CD14-positive monocyte (primary cell): ENCODE data around the gene HDHD5. TPM values are rescaled to one million over a fixed set of nuclear protein-coding genes. Genes with fewer than 3 reads are reported as not detected.

Source experiments
- DNase-seq, 3 donors: peaks; one replicate each; pipeline ENCODE4 v3.0.0-alpha.2; 2011 to 2022
- H2AFZ ChIP-seq: 2 replicates; pipeline ENCODE4 v1.6.0; 2012; ENCODE audit warnings: mild to moderate bottlenecking, low read depth, low read length, inconsistent platforms; ENCODE audit not compliant: insufficient read depth, poor library complexity, severe bottlenecking
- H3K27ac ChIP-seq, 2 donors: 1 replicate in 1 of 2; 2 replicates in 1 of 2; pipeline ENCODE4 v1.5.1; 2012 to 2013; ENCODE audit warnings: low read length in 2 of 2, control low read depth in 1 of 2, inconsistent platforms in 1 of 2, low read depth in 1 of 2, mild to moderate bottlenecking in 1 of 2
- H3K27me3 ChIP-seq, 2 donors: one replicate each; pipeline versions ENCODE4 v1.6.0 to v1.6.1; 2011 to 2013; ENCODE audit warnings: low read length in 2 of 2; ENCODE audit not compliant: control insufficient read depth in 2 of 2, insufficient read depth in 2 of 2
- H3K36me3 ChIP-seq, 2 donors: replicated peaks in 1 of 2; 1 replicate in 1 of 2; 2 replicates in 1 of 2; pipeline versions ENCODE4 v1.5.1 to v1.6.1; 2012 to 2013; ENCODE audit warnings: low read length in 2 of 2, control low read depth in 1 of 2, inconsistent platforms in 1 of 2, mild to moderate bottlenecking in 1 of 2; ENCODE audit not compliant: insufficient read depth in 2 of 2, control insufficient read depth in 1 of 2
- H3K4me1 ChIP-seq, 2 donors: 1 replicate in 1 of 2; 2 replicates in 1 of 2; pipeline versions ENCODE4 v1.5.1 to v1.6.1; 2012 to 2013; ENCODE audit warnings: low read length in 2 of 2, control low read depth in 1 of 2, inconsistent platforms in 1 of 2, mild to moderate bottlenecking in 1 of 2, moderate library complexity in 1 of 2; ENCODE audit not compliant: insufficient read depth in 2 of 2, control insufficient read depth in 1 of 2
- H3K4me2 ChIP-seq: replicated peaks from 2 replicates; pipeline ENCODE3; 2012; ENCODE audit warnings: low read length, moderate library complexity, mild to moderate bottlenecking; ENCODE audit not compliant: poor library complexity, severe bottlenecking; ENCODE audit errors: extremely low read depth
- H3K4me3 ChIP-seq, 3 experiments: fragments of 200-600 bp in 1 of 3; sonication (generic) in 1 of 3; replicated peaks in 1 of 3; 1 replicate in 2 of 3; 2 replicates in 1 of 3; pipeline ENCODE4 v1.5.1; 2011 to 2013; ENCODE audit warnings: low read length in 3 of 3, mild to moderate bottlenecking in 3 of 3, control low read depth in 2 of 3, low read depth in 2 of 3, inconsistent platforms in 1 of 3, moderate library complexity in 1 of 3
- H3K79me2 ChIP-seq: 2 replicates; pipeline ENCODE4 v1.6.0; 2012; ENCODE audit warnings: mild to moderate bottlenecking, control low read depth, inconsistent platforms, low read length, moderate library complexity; ENCODE audit not compliant: insufficient read depth
- H3K9ac ChIP-seq: 2 replicates; pipeline ENCODE4 v1.6.0; 2017; ENCODE audit warnings: low read length, mild to moderate bottlenecking; ENCODE audit not compliant: insufficient read depth, poor library complexity, severe bottlenecking
- H3K9me3 ChIP-seq, 2 donors: replicated peaks in 1 of 2; 1 replicate in 1 of 2; 2 replicates in 1 of 2; pipeline versions ENCODE4 v1.5.1 to v1.6.1; 2012 to 2013; ENCODE audit warnings: low read length in 2 of 2, control low read depth in 1 of 2; ENCODE audit not compliant: control insufficient read depth in 1 of 2, insufficient read depth in 1 of 2
- H4K20me1 ChIP-seq: 2 replicates; pipeline ENCODE4 v1.6.0; 2012; ENCODE audit warnings: mild to moderate bottlenecking, low read length, control low read depth, moderate library complexity; ENCODE audit not compliant: insufficient read depth
- H3K27ac Mint-ChIP-seq, 7 donors: one replicate each; pipeline ENCODE4 v1.8.0; 2020; ENCODE audit warnings: mild to moderate bottlenecking in 7 of 7, mixed read lengths in 7 of 7, moderate library complexity in 6 of 7, inconsistent platforms in 2 of 7
- H3K27me3 Mint-ChIP-seq, 3 donors: one replicate each; pipeline ENCODE4 v1.8.0; 2021 to 2022; ENCODE audit warnings: low read depth in 3 of 3, mild to moderate bottlenecking in 3 of 3, mixed read lengths in 3 of 3, moderate library complexity in 3 of 3, inconsistent platforms in 1 of 3
- H3K36me3 Mint-ChIP-seq, 2 donors: one replicate each; pipeline ENCODE4 v1.8.0; 2020; ENCODE audit warnings: mixed read lengths in 2 of 2, inconsistent platforms in 1 of 2, mild to moderate bottlenecking in 1 of 2
- H3K4me1 Mint-ChIP-seq: one replicate; pipeline ENCODE4 v1.8.0; 2020; ENCODE audit warnings: mild to moderate bottlenecking, mixed read lengths
- H3K4me3 Mint-ChIP-seq, 2 donors: one replicate each; pipeline ENCODE4 v1.8.0; 2020; ENCODE audit warnings: mild to moderate bottlenecking in 2 of 2, mixed read lengths in 2 of 2, moderate library complexity in 1 of 2
- H3K9me3 Mint-ChIP-seq, 7 donors: one replicate each; pipeline ENCODE4 v1.8.0; 2020 to 2022; ENCODE audit warnings: mixed read lengths in 7 of 7, mild to moderate bottlenecking in 6 of 7, moderate library complexity in 6 of 7, inconsistent platforms in 2 of 7
- CTCF ChIP-seq: fragments of 200-600 bp; IDR thresholded peaks from one replicate; pipeline ENCODE4 v1.8.0; 2022; ENCODE audit warnings: antibody characterized with exemption, mild to moderate bottlenecking
- WGBS: methylation state at CpG from one replicate; pipeline ENCODE4 v1.1.5; 2013; ENCODE audit warnings: missing lambda C conversion rate; ENCODE audit not compliant: insufficient coverage; 5-methylcytosine and 5-hydroxymethylcytosine counted together
- intact Hi-C, 2 donors: fragments of 100-400 bp; cut with micrococcal nuclease; formaldehyde crosslinking; loops; one replicate each; pipeline versions ENCODE4 v1.15.0 to v1.15.1; 2023
- polyA plus RNA-seq, 3 donors: library from polyadenylated mRNA; depleted of rRNA in 1 of 3; unstranded in 2 of 3; stranded (reverse) in 1 of 3; fragments of 300-500 nt in 2 of 3; fragments of >200 nt in 1 of 3; fragmentation: Illumina TruSeq in 2 of 3; gene quantifications; 1 replicate in 2 of 3; 2 replicates in 1 of 3; pipeline ENCODE4 v1.2.3, GENCODE V29; 2012 to 2021

Gene HDHD5
- polyA plus RNA-seq, 3 donors: 75.9 to 119 (median 79.9) TPM

GRCh38 chr22:17115236-17115635 is 43.8 kb downstream of the HDHD5 start:
- Mint-ChIP-seq H3K27ac (peak overlapping the region; percentile 90 to 96 (median 95)), H3K27me3 (peaks cover 0 to 5% (median 2%) of the 10 kb centered on the region in 3 donors), H3K4me3 (peak overlapping the region in 1 of 2 donors; percentile 14), H3K9me3 (peaks cover 0 to 2% (median 0%) of the 10 kb centered on the region in 7 donors), H3K4me1 (peaks cover 98% of the 10 kb centered on the region), H3K36me3 (peaks cover 35 to 54% of the 10 kb centered on the region in 2 donors)
- Histone ChIP-seq H3K27ac (peak overlapping the region; percentile 85 to 86), H4K20me1 (peaks cover 89% of the 10 kb centered on the region), H3K4me2 (peak overlapping the region; percentile 86), H3K9me3 (no peaks in the 10 kb centered on the region), H3K4me1 (peaks cover 97 to 100% of the 10 kb centered on the region in 2 donors), H3K4me3 (peak overlapping the region in 1 of 3 experiments; percentile 79), H3K36me3 (peaks cover 23 to 40% of the 10 kb centered on the region in 2 donors), H2AFZ (no peak overlapping the region), H3K9ac (no peak overlapping the region), H3K27me3 (no peaks in the 10 kb centered on the region), H3K79me2 (peaks cover 73% of the 10 kb centered on the region)
- 8% methylated on average over 2 of the region's 4 CpGs for WGBS
- no peak for TF ChIP-seq CTCF
- DNase-seq: peak in 1 of 3 donors; percentile 12
- intact Hi-C loops: loop anchor here in 1 of 2 donors (1.0 to 5.0 kb wide), 2 partner anchors 9 to 33 kb away; partner anchors contain the start of gene IL17RA

GRCh38 chr22:17114898-17115235 is 44.2 kb downstream of the HDHD5 start:
- H3K36me3 Mint-ChIP-seq: peaks cover 37 to 58% of the 10 kb centered on the region in 2 donors
- Histone ChIP-seq H3K36me3 (peaks cover 25 to 44% of the 10 kb centered on the region in 2 donors), H3K4me3 (peak overlapping the region in 1 of 3 experiments; percentile 79), H3K4me1 (peaks cover 100% of the 10 kb centered on the region in 2 donors), H3K9ac (peak overlapping the region; percentile 18), H4K20me1 (peaks cover 91% of the 10 kb centered on the region), H2AFZ (no peak overlapping the region), H3K4me2 (peak overlapping the region; percentile 86), H3K79me2 (peaks cover 74% of the 10 kb centered on the region), H3K9me3 (no peaks in the 10 kb centered on the region), H3K27ac (peak overlapping the region; percentile 85 to 86), H3K27me3 (no peaks in the 10 kb centered on the region)
- H3K4me3 Mint-ChIP-seq: peak overlapping the region in 1 of 2 donors; percentile 60
- H3K4me1 Mint-ChIP-seq: peaks cover 100% of the 10 kb centered on the region
- peak in 1 of 3 donors; percentile 6 for DNase-seq
- H3K27ac Mint-ChIP-seq: peak overlapping the region; percentile 72 to 96 (median 93)
- peaks cover 0 to 3% (median 2%) of the 10 kb centered on the region in 3 donors for H3K27me3 Mint-ChIP-seq
- TF ChIP-seq CTCF: no peak
- WGBS: 53% methylated on average over 5 of the region's 9 CpGs
- peaks cover 0 to 2% (median 0%) of the 10 kb centered on the region in 7 donors for H3K9me3 Mint-ChIP-seq
- intact Hi-C loops: loop anchor here in 1 of 2 donors (1.0 to 5.0 kb wide), 2 partner anchors 9 to 33 kb away; partner anchors contain the start of gene IL17RA
